ENCODE measurements around the gene OR5H14.
"Not testable (repeated sequence)": the region's sequence is repeated elsewhere in the genome, so short reads cannot be mapped to it uniquely, and the experiment has no call there.

Gene OR5H14

DNA sequence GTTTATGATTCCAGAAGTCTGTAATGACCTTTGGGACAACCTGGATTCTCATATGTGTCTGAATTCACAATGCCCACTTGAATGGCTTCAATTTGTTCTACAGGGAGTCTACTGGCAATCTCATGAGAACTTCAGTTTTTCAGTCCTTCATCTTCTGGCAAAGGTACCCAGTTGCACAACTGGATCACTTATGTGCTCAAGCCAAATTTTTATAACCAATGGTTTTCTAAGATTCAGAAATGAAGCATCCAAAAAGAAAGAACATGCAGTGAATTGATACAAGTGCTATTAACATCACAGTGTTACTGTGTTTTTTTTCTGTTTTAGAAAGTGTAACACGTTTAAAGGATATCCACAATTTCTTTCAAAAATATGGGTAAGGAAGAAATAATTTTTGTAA is at the start of gene OR5H14:
OR5H14 (plus strand) TSS at position 301 of the 400 bp plus-strand sequence. CDS start 1,907 bp downstream, outside the sequence.
- DNase-seq (ENCODE audit: low spot score), result no peak

- no peak for DNase-seq (ENCODE audit: low spot score)
Observed at GRCh38 chr3:98099848-98100247, 47.4 kb upstream of the OR5H14 start.

GRCh38 chr3:98108162-98108561 is 39.1 kb upstream of the OR5H14 start:
- DNase-seq (ENCODE audit: low spot score), result no peak

DNA sequence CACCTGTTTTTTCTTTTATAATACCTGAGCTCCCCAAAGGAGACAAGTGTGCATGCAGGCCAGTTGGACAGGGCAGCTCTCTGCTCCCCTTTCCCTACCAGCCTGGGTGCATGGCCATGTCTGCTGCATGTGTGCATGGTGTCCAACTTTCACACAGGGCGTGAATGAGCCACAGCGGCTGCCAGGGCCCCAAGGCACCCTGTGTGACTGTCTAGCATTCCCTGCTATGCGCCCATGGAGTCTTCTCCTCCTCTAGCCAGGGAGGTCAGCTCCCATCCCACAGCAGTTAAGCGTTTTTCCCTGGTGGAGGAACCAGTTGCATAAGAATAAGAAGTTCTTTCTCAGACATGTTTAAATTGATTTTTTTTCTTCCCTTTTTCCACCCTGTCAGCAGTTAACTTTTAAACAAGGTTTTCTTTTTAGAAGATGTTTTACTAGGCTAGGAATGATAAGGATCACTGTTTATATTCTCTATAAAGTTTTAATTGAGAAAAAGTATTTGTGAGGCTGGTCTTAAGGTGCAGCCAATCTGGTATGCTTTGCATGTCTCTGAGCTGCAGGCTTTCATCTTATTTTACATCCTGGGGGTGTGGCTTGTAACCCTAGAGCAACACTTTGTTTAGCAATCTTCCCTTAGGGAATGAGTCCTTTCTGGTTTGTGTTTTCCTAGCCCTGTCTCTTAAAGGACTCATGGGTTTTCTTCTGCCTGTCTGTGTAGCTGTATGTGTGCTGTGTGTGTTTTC is 37.3 kb upstream of the OR5H14 start:
- no peak for DNase-seq (ENCODE audit: low spot score)

DNA sequence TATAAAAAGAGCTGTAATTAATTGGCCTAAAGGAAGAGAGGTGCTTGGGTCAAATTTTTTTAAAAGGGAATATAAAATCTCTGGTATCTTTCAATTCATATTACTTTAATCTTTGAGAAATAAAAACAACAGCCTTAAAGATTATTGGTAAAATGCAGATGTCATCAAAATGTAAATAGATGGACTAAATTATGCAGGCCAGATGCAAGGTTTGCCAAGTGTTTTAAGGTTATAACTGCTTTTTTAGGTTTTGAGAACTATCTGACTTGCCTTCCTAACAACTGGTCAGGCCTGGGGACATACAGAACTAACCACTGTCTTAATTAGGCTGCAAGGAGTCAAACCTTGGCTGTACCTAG is 36.8 kb upstream of the OR5H14 start:
- DNase-seq (ENCODE audit: low spot score), result no peak

DNA sequence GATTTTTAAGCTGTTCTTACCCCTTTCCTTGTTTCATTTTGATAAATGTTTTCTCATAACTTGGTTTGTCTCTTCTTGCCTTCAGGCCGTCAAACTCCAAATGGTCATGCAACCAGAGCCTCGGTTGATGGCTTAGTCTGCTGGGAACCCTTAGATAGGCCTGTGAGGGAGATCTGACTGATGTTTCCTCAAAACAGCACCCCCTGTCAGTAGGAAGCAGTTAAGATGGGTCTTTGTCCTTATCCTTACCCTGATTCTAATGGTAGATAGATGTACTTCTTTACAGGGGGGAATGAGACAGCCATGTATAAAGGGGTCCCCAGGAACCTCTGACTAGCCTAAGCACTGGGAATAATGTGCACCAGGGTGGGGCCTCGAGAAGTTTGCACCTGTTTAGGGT is 33.0 kb upstream of the OR5H14 start:
- no peak for DNase-seq (ENCODE audit: low spot score)

DNA sequence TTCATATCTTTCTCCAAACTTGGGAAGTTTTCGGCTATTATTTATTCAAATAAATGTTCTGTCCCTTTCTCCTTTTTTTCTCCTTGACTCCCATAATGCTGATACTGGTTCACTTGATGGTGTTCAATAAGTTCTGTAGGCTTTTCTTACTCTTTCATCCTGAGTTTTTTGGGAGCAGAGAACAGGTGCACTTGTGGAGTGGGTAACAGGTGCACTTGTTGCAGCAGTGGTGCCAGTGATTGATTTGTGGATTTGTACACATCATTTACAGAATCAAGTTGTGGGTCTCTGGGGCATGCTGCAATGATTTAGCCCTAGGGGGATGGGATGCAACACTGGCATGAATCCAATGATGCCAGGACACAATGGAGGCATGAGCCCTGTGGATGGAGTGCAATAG is 31.6 kb upstream of the OR5H14 start:
- DNase-seq (ENCODE audit: low spot score), result no peak

GRCh38 chr3:98130421-98130820 is 16.9 kb upstream of the OR5H14 start, which contains the start of gene OR5H1:
OR5H1 (plus strand) TSS chr3:98130721; CDS start chr3:98132698, 1,977 bp downstream.
- DNase-seq (ENCODE audit: low spot score), result no peak

- no peak for DNase-seq (ENCODE audit: low spot score)
Observed at GRCh38 chr3:98136631-98137030, 10.6 kb upstream of the OR5H14 start.

DNA sequence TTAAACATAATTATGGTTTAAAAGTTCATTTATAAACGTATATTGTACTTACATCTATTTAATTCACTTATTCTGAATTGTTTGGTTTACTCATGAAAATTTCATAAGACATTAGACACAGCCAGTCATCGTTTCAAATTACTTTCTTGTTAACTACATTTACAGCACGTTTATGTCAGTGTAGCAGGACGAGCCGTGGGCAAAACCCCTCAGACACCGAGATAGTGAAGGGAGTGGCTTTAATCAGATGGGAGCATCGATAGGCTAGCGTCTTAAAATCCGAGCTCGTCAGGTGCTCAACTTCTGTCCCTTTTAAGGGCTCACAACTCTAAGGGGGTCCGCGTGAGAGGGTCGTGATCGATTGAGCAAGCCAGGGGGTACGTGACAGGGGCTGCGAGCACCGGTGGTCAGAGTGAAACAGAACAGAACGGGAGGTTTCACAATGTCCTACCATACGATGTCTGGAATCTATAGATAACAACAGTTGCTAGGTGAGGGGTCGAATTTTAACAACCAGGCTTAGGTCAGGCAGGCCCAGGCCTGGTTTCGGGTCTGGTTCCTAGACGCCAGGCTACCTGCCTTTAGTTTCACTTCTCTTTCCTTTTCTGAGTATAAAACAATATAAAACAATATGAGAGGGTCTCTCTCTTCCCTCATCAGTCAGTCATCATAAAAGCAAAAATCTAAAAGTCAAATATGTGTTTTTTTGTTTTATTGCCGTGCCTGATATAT is 9.3 kb upstream of the OR5H14 start:
- DNase-seq (ENCODE audit: low spot score), result not testable (repeated sequence)

DNA sequence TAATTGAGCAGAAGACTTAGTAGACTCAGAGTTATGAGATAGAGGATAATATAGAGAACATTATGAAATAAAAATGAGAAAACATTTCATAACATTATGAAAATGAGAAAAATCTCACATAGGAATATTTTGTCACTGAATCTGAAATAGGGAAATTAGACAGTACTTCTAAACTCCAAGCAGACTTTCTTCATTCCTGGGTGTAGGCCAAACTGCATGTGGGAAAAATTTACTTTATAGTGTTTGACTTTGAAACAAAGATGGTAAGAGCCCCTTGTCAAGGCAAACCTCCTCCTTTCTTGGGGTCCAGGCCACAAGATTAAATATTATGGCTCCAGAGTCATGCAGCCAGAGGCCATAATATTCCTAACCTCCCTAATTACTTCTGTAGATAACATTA is 6.7 kb upstream of the OR5H14 start:
- no peak for DNase-seq (ENCODE audit: low spot score)

GRCh38 chr3:98148751-98149150 is 1.5 kb downstream of the OR5H14 start:
- DNase-seq (ENCODE audit: low spot score), result no peak

- not testable (repeated sequence) for DNase-seq (ENCODE audit: low spot score)
Observed at GRCh38 chr3:98149456-98149855, 2.2 kb downstream of the OR5H14 start.

DNA sequence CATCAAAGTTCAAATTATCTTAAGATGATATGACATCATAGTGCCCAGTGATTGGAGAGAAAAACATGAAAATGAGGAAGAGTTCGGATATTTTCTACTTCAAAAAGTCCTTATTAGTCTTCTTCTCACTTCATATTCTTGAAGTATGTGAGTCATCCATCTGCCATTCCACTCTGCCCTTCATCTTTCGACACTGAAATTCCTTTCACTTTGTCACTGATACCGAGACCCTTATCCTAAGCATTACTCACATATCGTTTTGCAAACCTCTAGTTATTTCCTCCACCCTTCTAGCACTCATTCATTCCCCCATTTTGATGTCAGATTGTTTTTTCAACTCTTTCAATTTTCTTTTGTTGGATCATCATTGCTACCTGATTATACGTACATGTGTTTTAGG is 4.0 kb downstream of the OR5H14 start:
- DNase-seq (ENCODE audit: low spot score), result no peak

DNA sequence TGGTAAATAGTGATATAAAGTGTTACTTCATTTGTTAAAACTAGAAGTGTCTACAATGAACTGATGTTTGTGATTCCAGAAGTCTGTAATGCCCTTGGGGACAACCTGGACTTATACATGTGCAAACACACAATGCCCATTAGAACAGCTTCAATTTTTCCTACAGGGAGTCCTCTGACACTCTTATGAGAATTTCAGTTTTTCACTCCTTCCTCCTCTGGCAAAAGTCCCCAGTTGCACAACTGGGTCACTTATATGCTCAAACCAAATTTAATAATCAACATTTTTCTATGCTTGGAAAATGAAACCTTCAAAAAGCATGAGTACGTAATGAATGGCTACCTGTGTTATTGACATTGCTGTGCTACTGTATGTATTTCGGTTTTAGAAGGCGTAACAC is 19.1 kb downstream of the OR5H14 start, which contains the start of gene OR5H15:
OR5H15 (plus strand) TSS at position 301 of the 400 bp plus-strand sequence. CDS start 2,004 bp downstream, outside the sequence.
- no peak for DNase-seq (ENCODE audit: low spot score)

GRCh38 chr3:98171071-98171470 is 23.8 kb downstream of the OR5H14 start:
- no peak for DNase-seq (ENCODE audit: low spot score)

DNA sequence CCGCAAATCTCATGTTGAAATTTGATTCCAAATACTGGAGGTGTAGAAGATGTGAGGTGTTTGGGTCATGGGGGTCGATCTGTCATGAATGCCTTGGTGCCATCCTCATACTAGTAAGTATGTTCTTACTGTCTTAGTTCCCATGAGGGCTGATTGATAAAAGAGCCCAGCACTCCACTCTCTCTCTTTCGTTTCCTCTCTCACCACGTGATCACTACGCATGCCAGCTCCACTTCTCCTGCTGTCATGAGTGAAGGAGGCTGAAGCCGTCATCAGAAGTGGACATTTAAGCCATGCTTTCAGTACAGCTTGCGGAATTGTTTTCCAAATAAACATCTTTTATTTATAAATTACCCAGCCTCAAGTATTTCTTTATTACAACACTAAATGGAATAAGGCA is 25.3 kb downstream of the OR5H14 start:
- no peak for DNase-seq (ENCODE audit: low spot score)

- no peak for DNase-seq (ENCODE audit: low spot score)
Observed at GRCh38 chr3:98180319-98180890, 33.1 kb downstream of the OR5H14 start.

- no peak for DNase-seq (ENCODE audit: low spot score)
Observed at GRCh38 chr3:98182196-98182595, 34.9 kb downstream of the OR5H14 start.

DNA sequence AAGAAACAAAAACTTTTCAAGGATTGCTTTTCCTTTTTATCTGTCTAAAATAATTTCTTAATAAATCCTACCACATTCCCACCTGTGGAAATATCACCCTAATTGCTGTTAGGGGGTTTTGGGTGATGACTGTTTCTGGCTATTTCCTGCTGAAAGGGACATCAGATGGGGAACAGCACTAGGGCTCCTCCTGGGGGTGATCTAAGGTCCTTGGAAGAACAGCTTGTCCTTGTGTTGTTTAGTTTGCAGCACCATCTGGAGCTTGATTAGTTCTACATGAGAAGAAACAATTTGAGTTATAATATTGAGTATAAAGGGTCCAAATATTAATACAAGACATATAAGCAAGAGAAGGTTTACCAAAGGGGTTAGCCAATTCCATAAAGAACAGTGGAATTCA is 37.9 kb downstream of the OR5H14 start:
- no peak for DNase-seq (ENCODE audit: low spot score)

DNA sequence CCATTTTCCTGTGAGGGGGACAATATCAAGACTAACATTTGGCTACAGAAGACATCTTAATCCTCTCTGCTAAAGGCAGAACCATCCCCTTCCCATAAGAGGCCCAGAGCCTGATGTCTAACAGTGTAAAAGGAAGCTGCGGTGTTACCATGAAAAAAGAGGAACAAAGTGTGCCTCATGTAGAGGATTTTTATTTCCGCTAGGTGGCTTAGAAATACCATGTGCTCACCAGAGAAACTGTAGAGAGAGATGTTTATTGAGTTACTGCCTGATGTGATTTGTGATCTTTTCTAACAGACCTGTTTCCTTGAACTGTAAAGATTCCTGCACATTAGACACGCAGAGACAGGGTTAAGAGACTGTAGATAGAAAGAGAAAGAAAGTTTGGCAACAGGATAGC is 41.3 kb downstream of the OR5H14 start:
- DNase-seq (ENCODE audit: low spot score), result peak; percentile 43

GRCh38 chr3:98190911-98191310 is 43.6 kb downstream of the OR5H14 start:
- DNase-seq (ENCODE audit: low spot score), result not testable (repeated sequence)

DNA sequence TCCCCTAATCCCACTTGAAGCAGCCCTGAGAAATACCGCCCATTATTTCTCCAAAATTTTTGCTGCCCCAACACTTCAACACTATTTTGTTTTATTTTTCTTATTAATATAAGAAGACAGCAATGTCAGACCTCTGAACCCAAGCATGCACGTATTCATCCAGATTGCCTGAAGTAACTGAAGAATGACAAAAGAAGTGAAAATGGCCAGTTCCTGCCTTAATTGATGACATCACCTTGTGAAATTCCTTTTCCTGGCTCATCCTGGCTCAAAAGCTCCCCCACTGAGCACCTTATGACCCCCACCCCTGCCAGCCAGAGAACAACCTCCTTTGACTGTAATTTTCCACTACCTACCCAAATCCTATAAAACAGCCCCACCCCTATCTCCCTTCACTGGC is 49.0 kb downstream of the OR5H14 start:
- DNase-seq (ENCODE audit: low spot score), result not testable (repeated sequence)
